Posterior vena cava (tissue), 2 donors: ENCODE results near the gene GPR15LG. TPM values are rescaled to one million over a fixed set of nuclear protein-coding genes. Genes with fewer than 3 reads are reported as not detected.

Experiments
- total RNA-seq, 2 donors: library from RNA; stranded (reverse); fragmentation: NEBNext Ultra II Directional; extraction: Animal tissue kit (Norgen Biotek cat#: 25700); gene quantifications; one replicate each; pipeline ENCODE4 v1.2.1, GENCODE V29; 2021
- donor health status: DM: yes; HTN: yes; CAD: no.
- donor health status: DM: yes; HTN: yes; CAD: no.

Gene GPR15LG
- total RNA-seq, 2 donors from 2014 or later = not detected

Other genes with a start within 250 kb of the GPR15LG start
- gene GHITM, start 34.3 kb upstream of the GPR15LG start, total RNA-seq = 100 to 1,000 TPM in 1 of 2 donors, 10 to 100 TPM in 1; 94.0 to 106 TPM
- gene CDHR1, start 20.7 kb downstream of the GPR15LG start, total RNA-seq = under 1 TPM; 0.14 to 0.28 TPM
- not detected for gene LRIT2, start 51.7 kb downstream of the GPR15LG start, total RNA-seq
- gene LRIT1, start 67.7 kb downstream of the GPR15LG start, total RNA-seq = not detected
- gene RGR, start 71.3 kb downstream of the GPR15LG start, total RNA-seq = under 1 TPM in 1 of 2 donors, not detected in 1; 0.38 TPM
- gene CCSER2, start 154.8 kb downstream of the GPR15LG start, total RNA-seq = 100 to 1,000 TPM in 1 of 2 donors, 10 to 100 TPM in 1; 85.4 to 108 TPM